Activated T-cell treated with anti-CD3 and anti-CD28 coated beads, Interleukin-2, amount 50 U/mL, for 4 hours (primary cell): Measurements from ENCODE around the gene ADARB1. TPM values are rescaled to one million over a fixed set of nuclear protein-coding genes. Genes with fewer than 3 reads are reported as not detected.

Source experiments
- ATAC-seq, 2 donors: fragments of 200-7000 bp; cut with Tn5 transposase; one replicate each; pipeline ENCODE4 v1.10.0; 2021
- DNase-seq: peaks from one replicate; pipeline ENCODE4 v3.0.0-alpha.2; 2020
- H3K27me3 Mint-ChIP-seq: one replicate; pipeline ENCODE4 v1.8.0; 2021; ENCODE audit warnings: low read depth, mixed read lengths
- H3K36me3 Mint-ChIP-seq: one replicate; pipeline ENCODE4 v1.8.0; 2022; ENCODE audit warnings: mixed read lengths; ENCODE audit not compliant: insufficient read depth
- H3K4me1 Mint-ChIP-seq: one replicate; pipeline ENCODE4 v1.8.0; 2021; ENCODE audit warnings: low read depth, mixed read lengths
- H3K4me3 Mint-ChIP-seq: one replicate; pipeline ENCODE4 v1.8.0; 2021; ENCODE audit warnings: mild to moderate bottlenecking, moderate library complexity, mixed read lengths
- H3K9me3 Mint-ChIP-seq: one replicate; pipeline ENCODE4 v1.8.0; 2021; ENCODE audit warnings: mixed read lengths
- total RNA-seq, 3 donors: library from RNA; stranded (reverse); gene quantifications; one replicate each; pipeline ENCODE4 v1.2.1, GENCODE V29; 2021

Gene ADARB1
- total RNA-seq, 3 donors from 2014 or later, result 28.1 to 32.9 (median 30.9) TPM

GRCh38 chr21:45073301-45074047 is 906 bp upstream of the ADARB1 start:
- H3K4me3 Mint-ChIP-seq, result peak overlapping the region; percentile 96

GRCh38 chr21:45074818-45075595 is 627 bp downstream of the ADARB1 start:
- no peaks in the 10 kb centered on the region for H3K9me3 Mint-ChIP-seq
- peak overlapping the region; percentile 88 for H3K4me3 Mint-ChIP-seq
- DNase-seq (peak; percentile 21), ATAC-seq (peak; percentile 16 to 32)
- H3K4me1 Mint-ChIP-seq, result peaks cover 49% of the 10 kb centered on the region
- no peaks in the 10 kb centered on the region for H3K27me3 Mint-ChIP-seq
- H3K36me3 Mint-ChIP-seq, result no peaks in the 10 kb centered on the region

More at GRCh38 chr21:45073301-45074047, 906 bp upstream of the ADARB1 start:
- ATAC-seq (peak in 1 of 2 donors; percentile 3), DNase-seq (no peak)
- H3K4me1 Mint-ChIP-seq, result peaks cover 34% of the 10 kb centered on the region
- H3K9me3 Mint-ChIP-seq, result no peaks in the 10 kb centered on the region
- H3K36me3 Mint-ChIP-seq, result no peaks in the 10 kb centered on the region
- H3K27me3 Mint-ChIP-seq, result no peaks in the 10 kb centered on the region

- H3K36me3 Mint-ChIP-seq, result no peaks in the 10 kb centered on the region
- peaks cover 56% of the 10 kb centered on the region for H3K4me1 Mint-ChIP-seq
- no peak for DNase-seq
- H3K27me3 Mint-ChIP-seq, result no peaks in the 10 kb centered on the region
- H3K4me3 Mint-ChIP-seq, result peak overlapping the region; percentile 88
- ATAC-seq, result no peak
- no peaks in the 10 kb centered on the region for H3K9me3 Mint-ChIP-seq
Measured at GRCh38 chr21:45075596-45076244, 1.3 kb downstream of the ADARB1 start.

GRCh38 chr21:45076245-45076711 is 1.9 kb downstream of the ADARB1 start:
- no peak for ATAC-seq
- Mint-ChIP-seq H3K9me3 (no peaks in the 10 kb centered on the region), H3K4me1 (peaks cover 62% of the 10 kb centered on the region), H3K4me3 (peak overlapping the region; percentile 88), H3K36me3 (peaks cover 5% of the 10 kb centered on the region), H3K27me3 (no peaks in the 10 kb centered on the region)
- DNase-seq, result no peak

- Mint-ChIP-seq H3K36me3 (peaks cover 11% of the 10 kb centered on the region), H3K4me3 (peak overlapping the region; percentile 35), H3K9me3 (no peaks in the 10 kb centered on the region), H3K4me1 (peaks cover 81% of the 10 kb centered on the region), H3K27me3 (no peaks in the 10 kb centered on the region)
- DNase-seq, result no peak
- no peak for ATAC-seq
Measured at GRCh38 chr21:45078371-45078770, 4.0 kb downstream of the ADARB1 start.

GRCh38 chr21:45078877-45079281 is 4.5 kb downstream of the ADARB1 start:
- Mint-ChIP-seq H3K36me3 (peaks cover 11% of the 10 kb centered on the region), H3K27me3 (no peaks in the 10 kb centered on the region), H3K4me3 (peak overlapping the region; percentile 61), H3K4me1 (peaks cover 83% of the 10 kb centered on the region), H3K9me3 (no peaks in the 10 kb centered on the region)
- DNase-seq (peak; percentile 66), ATAC-seq (peak; percentile 73 to 79)

- DNase-seq (no peak), ATAC-seq (no peak)
- Mint-ChIP-seq H3K27me3 (no peaks in the 10 kb centered on the region), H3K9me3 (no peaks in the 10 kb centered on the region), H3K36me3 (peaks cover 11% of the 10 kb centered on the region), H3K4me3 (peak overlapping the region; percentile 61), H3K4me1 (peaks cover 88% of the 10 kb centered on the region)
Measured at GRCh38 chr21:45079351-45079750, 5.0 kb downstream of the ADARB1 start.

- Mint-ChIP-seq H3K4me3 (peak overlapping the region; percentile 61), H3K36me3 (peaks cover 11% of the 10 kb centered on the region), H3K9me3 (no peaks in the 10 kb centered on the region), H3K27me3 (no peaks in the 10 kb centered on the region), H3K4me1 (peaks cover 97% of the 10 kb centered on the region)
- DNase-seq (no peak), ATAC-seq (no peak)
Measured at GRCh38 chr21:45080232-45080631, 5.9 kb downstream of the ADARB1 start.

- Mint-ChIP-seq H3K9me3 (no peaks in the 10 kb centered on the region), H3K36me3 (peaks cover 11% of the 10 kb centered on the region), H3K27me3 (no peaks in the 10 kb centered on the region), H3K4me3 (peak overlapping the region; percentile 17), H3K4me1 (peaks cover 99% of the 10 kb centered on the region)
- DNase-seq (peak; percentile 29), ATAC-seq (peak; percentile 41 to 45)
Measured at GRCh38 chr21:45080639-45081414, 6.4 kb downstream of the ADARB1 start.

- Mint-ChIP-seq H3K36me3 (peaks cover 11% of the 10 kb centered on the region), H3K4me3 (peak overlapping the region; percentile 22), H3K4me1 (peaks cover 99% of the 10 kb centered on the region), H3K27me3 (no peaks in the 10 kb centered on the region), H3K9me3 (no peaks in the 10 kb centered on the region)
- DNase-seq, result no peak
- no peak for ATAC-seq
Measured at GRCh38 chr21:45081636-45082035, 7.3 kb downstream of the ADARB1 start.

GRCh38 chr21:45082736-45083135 is 8.4 kb downstream of the ADARB1 start:
- DNase-seq (no peak), ATAC-seq (no peak)
- peaks cover 99% of the 10 kb centered on the region for H3K4me1 Mint-ChIP-seq
- H3K27me3 Mint-ChIP-seq, result no peaks in the 10 kb centered on the region
- H3K9me3 Mint-ChIP-seq, result no peaks in the 10 kb centered on the region
- H3K4me3 Mint-ChIP-seq, result no peak overlapping the region
- peaks cover 12% of the 10 kb centered on the region for H3K36me3 Mint-ChIP-seq

- peaks cover 99% of the 10 kb centered on the region for H3K4me1 Mint-ChIP-seq
- peaks cover 12% of the 10 kb centered on the region for H3K36me3 Mint-ChIP-seq
- ATAC-seq (no peak), DNase-seq (no peak)
- H3K9me3 Mint-ChIP-seq, result no peaks in the 10 kb centered on the region
- H3K27me3 Mint-ChIP-seq, result no peaks in the 10 kb centered on the region
- peak overlapping the region; percentile 6 for H3K4me3 Mint-ChIP-seq
Measured at GRCh38 chr21:45084121-45084520, 9.7 kb downstream of the ADARB1 start.

- DNase-seq, result no peak
- Mint-ChIP-seq H3K27me3 (no peaks in the 10 kb centered on the region), H3K4me3 (peak overlapping the region; percentile 3), H3K9me3 (no peaks in the 10 kb centered on the region), H3K4me1 (peaks cover 95% of the 10 kb centered on the region), H3K36me3 (peaks cover 12% of the 10 kb centered on the region)
- no peak for ATAC-seq
Measured at GRCh38 chr21:45084881-45085536, 10.6 kb downstream of the ADARB1 start.
